GM18508 (cell line): ENCODE data around the gene MRPS10.

Source experiments
- ATAC-seq: cut with Tn5 transposase; IDR thresholded peaks from one replicate; pipeline ENCODE4 v1.9.1; 2021; ENCODE audit warnings: moderate number of reproducible peaks; ENCODE audit not compliant: insufficient read depth, unreplicated experiment

The MRPS10 gene

GRCh38 chr6:42239736-42240375, 22.2 kb upstream of the MRPS10 start:
- no peak for ATAC-seq

GRCh38 chr6:42239333-42239732, 21.7 kb upstream of the MRPS10 start:
- no peak for ATAC-seq

GRCh38 chr6:42237857-42238256, 20.2 kb upstream of the MRPS10 start:
- ATAC-seq = no peak

- no peak for ATAC-seq
Measured at GRCh38 chr6:42236682-42237473, 19.2 kb upstream of the MRPS10 start.

GRCh38 chr6:42236030-42236429, 18.4 kb upstream of the MRPS10 start:
- no peak for ATAC-seq

- ATAC-seq = no peak
Measured at GRCh38 chr6:42232035-42232434, 14.4 kb upstream of the MRPS10 start.

- no peak for ATAC-seq
Measured at GRCh38 chr6:42230345-42231321, 13.0 kb upstream of the MRPS10 start.

GRCh38 chr6:42229506-42230119, 12.0 kb upstream of the MRPS10 start:
- ATAC-seq = no peak

GRCh38 chr6:42228305-42228704, 10.6 kb upstream of the MRPS10 start:
- ATAC-seq = no peak

- ATAC-seq = no peak
Measured at GRCh38 chr6:42227173-42227850, 9.7 kb upstream of the MRPS10 start.

GRCh38 chr6:42226645-42227143, 9.0 kb upstream of the MRPS10 start:
- no peak for ATAC-seq

- ATAC-seq = no peak
Measured at GRCh38 chr6:42226161-42226611, 8.5 kb upstream of the MRPS10 start.

GRCh38 chr6:42225419-42225818, 7.8 kb upstream of the MRPS10 start:
- ATAC-seq = no peak

GRCh38 chr6:42225029-42225339, 7.3 kb upstream of the MRPS10 start:
- ATAC-seq = no peak

GRCh38 chr6:42224222-42225028, 6.8 kb upstream of the MRPS10 start:
- peak; percentile 82 for ATAC-seq

- ATAC-seq = no peak
Measured at GRCh38 chr6:42222448-42222847, 4.8 kb upstream of the MRPS10 start.

GRCh38 chr6:42221546-42221945, 3.9 kb upstream of the MRPS10 start:
- ATAC-seq = no peak

- no peak for ATAC-seq
Measured at GRCh38 chr6:42220807-42221206, 3.1 kb upstream of the MRPS10 start.

GRCh38 chr6:42217157-42217518, 523 bp downstream of the MRPS10 start:
- no peak for ATAC-seq
